Amygdala (tissue), 56 donors: ENCODE measurements around the gene CTSF.
"Not testable (repeated sequence)": the region's sequence is repeated elsewhere in the genome, so short reads cannot be mapped to it uniquely, and the experiment has no call there.

ENCODE experiments used
- DNase-seq, 56 donors: peaks; one replicate each; lab custom pipeline; 2025; lab: John Stamatoyannopoulos, UW

The CTSF gene

DNA sequence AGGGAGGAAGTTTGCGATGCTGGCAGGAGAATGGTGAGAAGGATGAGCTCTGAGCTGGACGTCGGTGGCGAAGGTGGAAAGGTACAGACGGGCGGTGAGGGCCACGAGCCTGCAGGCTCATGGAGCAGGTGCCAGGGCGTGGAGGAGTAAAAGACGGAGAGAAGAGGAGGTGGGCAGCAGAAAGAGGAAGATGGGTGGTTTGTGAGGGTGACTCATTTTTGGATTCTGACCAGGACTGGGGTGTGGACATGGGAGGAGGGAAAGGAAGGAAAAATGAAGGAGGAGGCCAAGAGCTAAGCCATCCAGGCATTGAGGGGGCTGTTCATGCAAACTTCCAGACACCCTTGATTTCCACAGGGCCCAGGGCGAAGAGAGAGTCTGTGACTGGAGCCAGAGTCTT lies 26.0 kb downstream of the CTSF start:
- DNase-seq, result no peak

DNA sequence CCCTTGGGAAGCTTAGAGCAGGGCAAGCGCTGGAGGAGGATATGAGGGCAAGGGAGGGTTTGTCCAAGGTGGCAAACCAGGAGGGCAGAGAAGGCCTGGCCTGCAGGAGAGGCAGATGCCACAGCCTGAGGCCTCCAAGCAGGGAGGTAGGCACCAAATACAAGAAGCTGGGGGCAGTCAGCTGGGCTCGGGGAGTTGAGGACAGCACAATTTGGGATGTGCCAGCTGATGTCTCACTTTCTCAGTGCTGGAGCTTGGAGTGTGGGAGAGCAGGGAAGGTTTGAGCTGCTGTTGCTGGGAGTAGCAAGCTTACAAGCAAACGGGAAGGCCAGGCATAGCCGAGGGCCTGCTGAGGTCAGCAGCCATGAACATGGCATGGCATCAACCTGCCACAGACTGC lies 26.5 kb downstream of the CTSF start:
- DNase-seq, result peak in 5 of 56 donors; percentile 13 to 29 (median 17)

DNA sequence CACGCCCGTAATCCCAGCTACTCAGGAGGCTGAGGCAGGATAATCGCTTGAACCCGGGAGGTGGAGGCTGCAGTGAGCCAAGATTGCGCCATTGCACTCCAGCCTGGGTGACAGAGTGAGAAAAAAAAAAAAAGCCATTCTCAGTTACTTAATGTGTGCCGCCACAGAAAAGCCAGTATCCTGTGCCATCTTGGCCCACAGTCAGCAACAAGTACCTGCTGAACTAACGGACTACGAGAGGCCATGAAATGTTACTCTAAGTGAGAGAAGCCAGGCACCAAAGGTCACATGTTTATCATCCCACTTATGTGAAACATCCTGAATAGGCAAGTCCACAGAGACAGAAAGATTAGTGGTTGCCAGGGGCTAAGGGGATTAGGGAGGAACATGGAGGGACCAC lies 27.8 kb downstream of the CTSF start:
- not testable (repeated sequence) for DNase-seq

DNA sequence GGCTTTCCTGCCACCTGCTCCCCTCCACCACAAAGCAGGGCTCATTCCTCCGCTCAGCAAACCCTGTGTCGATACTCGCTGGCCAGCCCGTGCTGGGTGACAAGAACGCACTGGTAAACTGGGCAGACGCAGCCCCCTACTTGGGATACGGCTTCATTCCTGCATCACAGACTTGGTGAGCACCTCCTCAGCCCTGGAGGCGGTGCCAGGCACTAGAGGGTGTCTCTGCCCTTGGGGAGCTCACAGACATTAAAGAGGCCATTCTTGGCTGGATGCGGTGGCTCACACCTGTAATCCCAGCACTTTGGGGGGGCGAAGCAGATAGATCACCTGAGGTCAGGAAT lies 28.6 kb downstream of the CTSF start:
- no peak for DNase-seq

- DNase-seq, result no peak
Observed at GRCh38 chr11:66539170-66539869, 29.1 kb downstream of the CTSF start.

- DNase-seq, result no peak
Observed at GRCh38 chr11:66532784-66533183, 35.6 kb downstream of the CTSF start.

- no peak for DNase-seq
Observed at GRCh38 chr11:66531841-66532240, 36.6 kb downstream of the CTSF start.

DNA sequence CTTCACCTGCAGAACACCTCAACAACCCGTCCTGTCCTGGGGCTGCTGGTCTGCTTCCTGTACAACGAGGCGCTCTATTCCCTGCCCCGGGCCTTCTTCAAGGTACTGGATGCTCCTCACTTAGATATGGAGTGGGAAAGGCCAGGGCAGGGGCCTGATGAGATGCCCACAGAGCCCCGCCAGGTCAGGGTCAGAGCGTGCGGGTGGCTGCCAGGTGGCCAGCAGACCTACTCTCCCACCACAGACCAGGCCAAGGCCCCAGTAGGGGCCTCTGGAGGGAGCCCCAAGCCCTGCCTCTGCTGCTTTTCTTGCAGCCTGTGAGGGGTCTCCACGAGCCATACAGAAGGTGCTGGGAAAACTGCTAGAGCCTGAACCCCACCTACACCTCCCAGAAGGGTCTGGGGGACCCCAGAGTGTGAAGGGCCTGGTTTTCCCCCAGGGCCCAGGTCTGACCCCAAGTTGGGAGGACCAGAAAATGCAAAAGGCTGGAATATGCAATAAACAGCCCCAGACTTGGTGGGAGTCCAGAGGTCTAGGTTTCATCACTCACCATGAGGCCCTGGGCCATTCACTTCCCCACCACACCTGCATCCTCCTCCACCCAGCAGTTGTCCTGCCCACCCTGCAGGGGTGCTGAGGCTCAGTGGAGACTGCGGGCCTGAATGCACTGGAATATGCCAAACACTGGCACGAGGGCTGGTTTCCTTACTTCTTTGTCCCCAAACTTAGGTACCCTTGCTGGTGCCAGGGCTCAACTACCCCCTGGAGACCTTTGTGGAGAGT lies 37.3 kb downstream of the CTSF start:
- no peak for DNase-seq

DNA sequence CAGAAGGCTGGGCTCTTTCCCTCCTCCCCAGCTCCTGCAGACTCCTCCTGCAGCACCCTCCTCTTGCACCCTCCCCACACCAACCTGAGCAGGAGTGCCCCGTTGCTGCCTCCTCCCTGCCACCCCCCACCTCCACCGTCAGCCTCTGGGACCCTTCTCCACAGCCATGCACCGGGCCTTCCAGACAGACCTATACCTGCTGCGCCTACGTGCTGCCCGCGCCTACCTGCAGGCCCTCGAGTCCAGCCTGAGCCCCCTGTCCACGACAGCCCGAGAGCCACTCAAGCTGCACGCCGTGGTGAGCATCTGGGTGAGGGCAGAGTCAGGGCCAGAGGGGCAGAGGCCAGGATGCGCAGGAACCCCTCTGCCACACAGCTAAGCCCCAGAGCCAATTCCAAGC lies 38.8 kb downstream of the CTSF start:
- DNase-seq, result no peak

GRCh38 chr11:66529069-66529468 lies 39.3 kb downstream of the CTSF start:
- no peak for DNase-seq

DNA sequence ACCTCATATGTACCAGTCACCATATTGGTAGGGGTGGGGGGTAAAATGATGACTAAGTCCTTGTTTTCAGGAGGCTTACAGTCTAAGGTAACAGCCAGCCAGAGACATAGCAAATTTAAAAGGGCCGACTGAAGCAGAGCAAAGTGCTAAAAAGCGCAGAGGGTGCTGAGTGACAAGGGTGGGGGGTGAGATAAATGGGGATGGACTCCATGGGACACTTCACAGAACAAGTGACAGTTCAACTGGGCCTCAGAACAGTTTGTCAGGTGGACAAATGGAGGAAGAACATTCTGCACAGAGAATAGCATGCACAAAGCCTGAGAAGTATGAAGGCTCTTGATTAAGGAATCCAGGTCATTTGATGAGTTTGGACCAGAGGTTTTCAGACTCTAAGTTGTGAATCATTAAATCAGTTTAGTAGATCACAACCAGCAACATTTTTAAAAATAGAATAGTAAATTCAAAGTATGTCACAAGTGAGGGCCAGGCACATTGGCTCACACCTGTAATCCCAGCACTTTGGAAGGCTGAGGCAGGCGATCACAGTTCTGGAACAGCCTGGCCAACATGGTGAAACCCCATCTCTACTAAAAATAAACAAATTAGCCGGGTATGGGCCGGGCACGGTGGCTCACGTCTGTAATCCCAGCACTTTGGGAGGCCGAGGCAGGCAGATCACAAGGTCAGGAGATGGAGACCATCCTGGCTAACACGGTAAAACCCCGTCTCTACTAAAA lies 43.9 kb downstream of the CTSF start:
- no peak for DNase-seq

- DNase-seq, result no peak
Observed at GRCh38 chr11:66523611-66524010, 44.8 kb downstream of the CTSF start.
